CD14-positive monocyte (primary cell): Measurements from ENCODE around the gene CLDN9. TPM values are rescaled to one million over a fixed set of nuclear protein-coding genes. Genes with fewer than 3 reads are reported as not detected.

Source experiments
- DNase-seq, 3 donors: peaks; one replicate each; pipeline ENCODE4 v3.0.0-alpha.2; 2011 to 2022
- H2AFZ ChIP-seq: 2 replicates; pipeline ENCODE4 v1.6.0; 2012; ENCODE audit warnings: mild to moderate bottlenecking, low read depth, low read length, inconsistent platforms; ENCODE audit not compliant: insufficient read depth, poor library complexity, severe bottlenecking
- H3K27ac ChIP-seq, 2 donors: 1 replicate in 1 of 2; 2 replicates in 1 of 2; pipeline ENCODE4 v1.5.1; 2012 to 2013; ENCODE audit warnings: low read length in 2 of 2, control low read depth in 1 of 2, inconsistent platforms in 1 of 2, low read depth in 1 of 2, mild to moderate bottlenecking in 1 of 2
- H3K27me3 ChIP-seq, 2 donors: one replicate each; pipeline versions ENCODE4 v1.6.0 to v1.6.1; 2011 to 2013; ENCODE audit warnings: low read length in 2 of 2; ENCODE audit not compliant: control insufficient read depth in 2 of 2, insufficient read depth in 2 of 2
- H3K36me3 ChIP-seq, 2 donors: replicated peaks in 1 of 2; 1 replicate in 1 of 2; 2 replicates in 1 of 2; pipeline versions ENCODE4 v1.5.1 to v1.6.1; 2012 to 2013; ENCODE audit warnings: low read length in 2 of 2, control low read depth in 1 of 2, inconsistent platforms in 1 of 2, mild to moderate bottlenecking in 1 of 2; ENCODE audit not compliant: insufficient read depth in 2 of 2, control insufficient read depth in 1 of 2
- H3K4me1 ChIP-seq, 2 donors: 1 replicate in 1 of 2; 2 replicates in 1 of 2; pipeline versions ENCODE4 v1.5.1 to v1.6.1; 2012 to 2013; ENCODE audit warnings: low read length in 2 of 2, control low read depth in 1 of 2, inconsistent platforms in 1 of 2, mild to moderate bottlenecking in 1 of 2, moderate library complexity in 1 of 2; ENCODE audit not compliant: insufficient read depth in 2 of 2, control insufficient read depth in 1 of 2
- H3K4me2 ChIP-seq: replicated peaks from 2 replicates; pipeline ENCODE3; 2012; ENCODE audit warnings: low read length, moderate library complexity, mild to moderate bottlenecking; ENCODE audit not compliant: poor library complexity, severe bottlenecking; ENCODE audit errors: extremely low read depth
- H3K4me3 ChIP-seq, 3 experiments: fragments of 200-600 bp in 1 of 3; sonication (generic) in 1 of 3; replicated peaks in 1 of 3; 1 replicate in 2 of 3; 2 replicates in 1 of 3; pipeline ENCODE4 v1.5.1; 2011 to 2013; ENCODE audit warnings: low read length in 3 of 3, mild to moderate bottlenecking in 3 of 3, control low read depth in 2 of 3, low read depth in 2 of 3, inconsistent platforms in 1 of 3, moderate library complexity in 1 of 3
- H3K79me2 ChIP-seq: 2 replicates; pipeline ENCODE4 v1.6.0; 2012; ENCODE audit warnings: mild to moderate bottlenecking, control low read depth, inconsistent platforms, low read length, moderate library complexity; ENCODE audit not compliant: insufficient read depth
- H3K9ac ChIP-seq: 2 replicates; pipeline ENCODE4 v1.6.0; 2017; ENCODE audit warnings: low read length, mild to moderate bottlenecking; ENCODE audit not compliant: insufficient read depth, poor library complexity, severe bottlenecking
- H3K9me3 ChIP-seq, 2 donors: replicated peaks in 1 of 2; 1 replicate in 1 of 2; 2 replicates in 1 of 2; pipeline versions ENCODE4 v1.5.1 to v1.6.1; 2012 to 2013; ENCODE audit warnings: low read length in 2 of 2, control low read depth in 1 of 2; ENCODE audit not compliant: control insufficient read depth in 1 of 2, insufficient read depth in 1 of 2
- H4K20me1 ChIP-seq: 2 replicates; pipeline ENCODE4 v1.6.0; 2012; ENCODE audit warnings: mild to moderate bottlenecking, low read length, control low read depth, moderate library complexity; ENCODE audit not compliant: insufficient read depth
- H3K27ac Mint-ChIP-seq, 7 donors: one replicate each; pipeline ENCODE4 v1.8.0; 2020; ENCODE audit warnings: mild to moderate bottlenecking in 7 of 7, mixed read lengths in 7 of 7, moderate library complexity in 6 of 7, inconsistent platforms in 2 of 7
- H3K27me3 Mint-ChIP-seq, 3 donors: one replicate each; pipeline ENCODE4 v1.8.0; 2021 to 2022; ENCODE audit warnings: low read depth in 3 of 3, mild to moderate bottlenecking in 3 of 3, mixed read lengths in 3 of 3, moderate library complexity in 3 of 3, inconsistent platforms in 1 of 3
- H3K36me3 Mint-ChIP-seq, 2 donors: one replicate each; pipeline ENCODE4 v1.8.0; 2020; ENCODE audit warnings: mixed read lengths in 2 of 2, inconsistent platforms in 1 of 2, mild to moderate bottlenecking in 1 of 2
- H3K4me1 Mint-ChIP-seq: one replicate; pipeline ENCODE4 v1.8.0; 2020; ENCODE audit warnings: mild to moderate bottlenecking, mixed read lengths
- H3K4me3 Mint-ChIP-seq, 2 donors: one replicate each; pipeline ENCODE4 v1.8.0; 2020; ENCODE audit warnings: mild to moderate bottlenecking in 2 of 2, mixed read lengths in 2 of 2, moderate library complexity in 1 of 2
- H3K9me3 Mint-ChIP-seq, 7 donors: one replicate each; pipeline ENCODE4 v1.8.0; 2020 to 2022; ENCODE audit warnings: mixed read lengths in 7 of 7, mild to moderate bottlenecking in 6 of 7, moderate library complexity in 6 of 7, inconsistent platforms in 2 of 7
- CTCF ChIP-seq: fragments of 200-600 bp; IDR thresholded peaks from one replicate; pipeline ENCODE4 v1.8.0; 2022; ENCODE audit warnings: antibody characterized with exemption, mild to moderate bottlenecking
- WGBS: methylation state at CpG from one replicate; pipeline ENCODE4 v1.1.5; 2013; ENCODE audit warnings: missing lambda C conversion rate; ENCODE audit not compliant: insufficient coverage; 5-methylcytosine and 5-hydroxymethylcytosine counted together
- intact Hi-C, 2 donors: fragments of 100-400 bp; cut with micrococcal nuclease; formaldehyde crosslinking; loops; one replicate each; pipeline versions ENCODE4 v1.15.0 to v1.15.1; 2023
- polyA plus RNA-seq, 3 donors: library from polyadenylated mRNA; depleted of rRNA in 1 of 3; unstranded in 2 of 3; stranded (reverse) in 1 of 3; fragments of 300-500 nt in 2 of 3; fragments of >200 nt in 1 of 3; fragmentation: Illumina TruSeq in 2 of 3; gene quantifications; 1 replicate in 2 of 3; 2 replicates in 1 of 3; pipeline ENCODE4 v1.2.3, GENCODE V29; 2012 to 2021

Gene CLDN9
- polyA plus RNA-seq, 3 donors: 2.1 TPM; not detected in 2

GRCh38 chr16:2969545-2970521 is 42.9 kb upstream of the CLDN9 start:
- peak overlapping the region; percentile 74 to 82 for H3K4me3 Mint-ChIP-seq
- peak overlapping the region in 2 of 7 donors; percentile 50 to 75 for H3K27ac Mint-ChIP-seq
- H2AFZ ChIP-seq: peak overlapping the region; percentile 91
- peaks cover 15 to 21% of the 10 kb centered on the region in 2 donors for H3K36me3 Mint-ChIP-seq
- peak; percentile 69 to 75 (median 71) for DNase-seq
- H3K4me1 ChIP-seq: peaks cover 41 to 57% of the 10 kb centered on the region in 2 donors
- H3K27me3 Mint-ChIP-seq: peaks cover 25 to 39% (median 30%) of the 10 kb centered on the region in 3 donors
- peak; percentile 66 for TF ChIP-seq CTCF
- intact Hi-C loops: loop anchor here (2.0 to 5.0 kb wide), 2 partner anchors 13 to 52 kb away; partner anchors contain the start of genes HCFC1R1 (in 1 of the 2), THOC6 (in 1 of the 2) and TNFRSF12A (in 1 of the 2)
- H3K9me3 Mint-ChIP-seq: peaks cover 0 to 18% (median 7%) of the 10 kb centered on the region in 7 donors
- peaks cover 35% of the 10 kb centered on the region for H3K4me1 Mint-ChIP-seq
- peaks cover 16 to 28% of the 10 kb centered on the region in 2 donors for H3K36me3 ChIP-seq
- peak overlapping the region in 1 of 2 donors; percentile 53 for H3K27ac ChIP-seq
- under 1% methylated on average over 75 of the region's 83 CpGs for WGBS
- H3K4me3 ChIP-seq: peak overlapping the region; percentile 63 to 95 (median 63)
- H4K20me1 ChIP-seq: peaks cover 36% of the 10 kb centered on the region
- H3K9me3 ChIP-seq: peaks cover 0 to 8% of the 10 kb centered on the region in 2 donors
- H3K4me2 ChIP-seq: peak overlapping the region; percentile 100
- H3K27me3 ChIP-seq: peaks cover 17 to 35% of the 10 kb centered on the region in 2 donors
- H3K79me2 ChIP-seq: peaks cover 23% of the 10 kb centered on the region
- H3K9ac ChIP-seq: peak overlapping the region; percentile 69

- Histone ChIP-seq H3K27me3 (peaks cover 17 to 29% of the 10 kb centered on the region in 2 donors), H3K9me3 (peaks cover 0 to 8% of the 10 kb centered on the region in 2 donors), H3K4me1 (peaks cover 36 to 50% of the 10 kb centered on the region in 2 donors), H3K4me3 (peak overlapping the region; percentile 63 to 95 (median 63)), H3K36me3 (peaks cover 20 to 31% of the 10 kb centered on the region in 2 donors), H3K4me2 (peak overlapping the region; percentile 100), H4K20me1 (peaks cover 36% of the 10 kb centered on the region), H3K9ac (no peak overlapping the region), H3K27ac (no peak overlapping the region), H2AFZ (no peak overlapping the region), H3K79me2 (peaks cover 23% of the 10 kb centered on the region)
- no peak for TF ChIP-seq CTCF
- Mint-ChIP-seq H3K27me3 (peaks cover 19 to 32% (median 24%) of the 10 kb centered on the region in 3 donors), H3K36me3 (peaks cover 15 to 21% of the 10 kb centered on the region in 2 donors), H3K4me3 (peak overlapping the region; percentile 42 to 74), H3K4me1 (peaks cover 29% of the 10 kb centered on the region), H3K27ac (peak overlapping the region in 2 of 7 donors; percentile 46 to 69), H3K9me3 (peaks cover 0 to 12% (median 6%) of the 10 kb centered on the region in 7 donors)
- intact Hi-C loops: no loop called here
- no peak for DNase-seq
- WGBS: 57% methylated on average over 1 of the region's 6 CpGs
Measured at GRCh38 chr16:2970563-2970962, 42.2 kb upstream of the CLDN9 start.
